Stimulated activated CD4-positive, alpha-beta T cell treated with anti-CD3 and anti-CD28 coated beads, Interleukin-1b, Interleukin-23, amount 100 ng/mL, for 48 hours (primary cell): ENCODE measurements around the gene PLXNA4.
A peak's percentile ranks its signal among the peaks of the same experiment; 100 is the strongest.

Source experiments
- DNase-seq: peaks from one replicate; pipeline ENCODE4 v3.0.0-alpha.2; 2020

PLXNA4 gene

DNA sequence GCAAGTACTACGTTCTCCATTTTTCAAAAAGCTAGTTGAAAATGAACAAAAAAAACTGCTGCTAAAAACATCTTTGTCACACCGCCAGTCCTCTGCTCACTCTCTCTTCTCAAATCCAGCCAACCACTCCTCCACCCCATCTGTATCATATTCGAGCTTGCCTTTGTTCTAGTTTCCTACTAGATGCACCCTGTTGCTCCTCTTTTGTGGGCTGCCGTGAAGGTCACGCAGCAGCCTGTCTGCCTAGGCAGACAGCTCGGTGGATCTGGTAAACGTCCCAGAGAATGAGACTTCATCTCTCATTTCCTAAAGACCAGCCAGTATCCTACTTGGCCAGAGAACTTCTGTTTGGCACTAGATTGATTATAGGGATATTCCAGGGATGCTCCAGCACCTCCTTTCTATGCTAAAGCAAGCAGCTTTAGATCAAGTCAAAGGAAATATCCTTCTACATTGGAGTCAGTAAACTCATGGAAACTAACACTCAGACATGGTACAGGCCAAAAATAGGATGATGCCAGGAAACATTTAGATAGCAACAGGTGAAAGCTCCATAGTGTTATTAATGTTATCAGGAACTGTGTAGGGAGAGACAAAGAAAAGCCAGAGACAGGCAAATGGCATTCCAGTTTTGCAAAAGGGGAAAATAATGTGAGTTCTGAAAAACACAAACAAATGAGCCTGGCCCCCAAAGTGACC, 8.7 kb upstream of the PLXNA4 start:
- no peak for DNase-seq

DNA sequence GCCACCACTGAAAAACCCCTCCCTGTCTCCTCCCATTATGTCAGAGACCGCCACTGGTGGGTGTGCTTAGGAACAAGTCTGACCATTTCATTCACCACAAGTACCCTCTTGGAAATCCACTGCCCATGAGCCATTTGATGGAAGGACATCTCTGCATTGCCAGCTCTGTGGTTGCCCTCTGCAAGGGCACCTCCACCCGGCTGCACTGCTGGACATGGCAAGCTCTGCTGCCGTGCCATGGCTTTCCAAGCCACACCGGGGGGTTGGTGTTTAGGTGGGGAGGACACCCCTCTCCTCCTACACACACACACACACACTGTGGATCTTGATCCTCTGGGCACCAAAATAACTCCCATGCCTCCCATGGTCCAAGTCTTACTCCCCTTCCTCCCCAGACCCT, 5.2 kb upstream of the PLXNA4 start:
- DNase-seq, result no peak

DNA sequence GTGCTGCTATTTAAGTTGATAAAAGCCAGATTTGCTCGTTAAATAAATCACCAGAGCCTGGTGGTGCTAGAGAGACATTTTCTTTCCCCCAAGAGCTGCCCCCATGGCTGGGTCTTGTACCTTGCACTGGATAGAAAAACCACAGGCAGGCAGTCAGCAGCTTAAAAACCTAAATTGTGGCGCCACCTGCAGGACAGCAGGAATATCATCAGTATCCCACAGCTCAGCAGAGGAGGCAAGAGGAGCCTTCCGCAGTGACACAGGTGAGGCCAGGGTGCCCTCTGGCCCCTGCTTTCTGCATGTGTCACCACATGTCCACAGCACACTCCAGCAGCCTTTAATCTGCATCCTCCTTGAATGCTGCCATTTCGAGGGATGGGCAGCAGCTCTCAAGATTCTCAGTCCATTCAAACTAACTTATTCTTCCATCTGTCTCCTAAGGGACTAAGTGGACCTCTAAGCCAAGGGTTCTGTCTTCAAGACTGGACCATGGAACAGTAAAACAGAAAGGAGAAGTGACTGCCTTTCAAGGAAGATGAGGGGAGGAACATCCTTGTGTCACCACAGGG, 4.5 kb upstream of the PLXNA4 start:
- DNase-seq, result peak; percentile 57

GRCh38 chr7:132580277-132580676, 4.0 kb upstream of the PLXNA4 start:
- no peak for DNase-seq

- no peak for DNase-seq
Observed at GRCh38 chr7:132579260-132579899, 3.1 kb upstream of the PLXNA4 start.

- DNase-seq, result no peak
Observed at GRCh38 chr7:132578826-132579225, 2.6 kb upstream of the PLXNA4 start.

GRCh38 chr7:132578050-132578370, 1.7 kb upstream of the PLXNA4 start:
- DNase-seq, result no peak

GRCh38 chr7:132577206-132578049, 1.2 kb upstream of the PLXNA4 start:
- no peak for DNase-seq

DNA sequence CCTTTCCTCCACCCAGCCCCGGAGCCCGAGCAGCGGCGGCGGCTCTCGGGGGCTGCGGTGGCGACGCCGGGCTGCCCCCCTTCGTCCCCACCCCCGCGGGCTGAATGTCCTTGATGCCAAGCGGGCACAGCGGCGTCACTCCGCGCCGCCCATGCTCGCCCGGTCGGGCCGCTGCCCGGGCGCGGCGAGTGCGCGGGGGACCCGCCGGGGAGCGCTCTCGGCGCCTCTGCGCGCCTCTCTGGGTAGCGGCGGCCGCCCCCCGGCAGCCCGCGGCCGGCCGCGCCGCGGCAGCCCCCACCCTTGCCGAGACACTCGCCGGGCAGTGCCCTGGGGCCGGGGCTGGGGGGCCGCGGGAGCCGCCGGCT, 433 bp upstream of the PLXNA4 start:
- no peak for DNase-seq

GRCh38 chr7:132575419-132575981, 770 bp downstream of the PLXNA4 start:
- no peak for DNase-seq

DNA sequence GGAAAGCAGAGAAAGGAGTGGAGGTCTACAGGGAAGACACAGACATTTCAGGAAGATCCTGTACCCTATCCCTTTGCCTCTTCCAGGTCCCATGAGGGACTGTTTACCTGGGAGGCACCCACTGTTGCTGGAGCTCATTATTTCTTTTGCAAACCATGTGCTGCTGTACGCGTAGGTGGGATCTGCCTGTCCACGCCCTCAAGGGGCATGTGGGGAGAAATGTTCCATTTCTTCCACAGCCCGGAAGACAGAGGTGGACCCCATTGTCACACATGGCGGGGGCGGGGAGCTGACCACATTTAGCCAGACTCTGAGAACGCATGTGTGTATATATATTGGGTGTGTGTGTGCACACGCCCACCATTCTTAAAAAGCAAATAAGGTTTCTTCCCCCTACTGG, 2.0 kb downstream of the PLXNA4 start:
- no peak for DNase-seq

DNA sequence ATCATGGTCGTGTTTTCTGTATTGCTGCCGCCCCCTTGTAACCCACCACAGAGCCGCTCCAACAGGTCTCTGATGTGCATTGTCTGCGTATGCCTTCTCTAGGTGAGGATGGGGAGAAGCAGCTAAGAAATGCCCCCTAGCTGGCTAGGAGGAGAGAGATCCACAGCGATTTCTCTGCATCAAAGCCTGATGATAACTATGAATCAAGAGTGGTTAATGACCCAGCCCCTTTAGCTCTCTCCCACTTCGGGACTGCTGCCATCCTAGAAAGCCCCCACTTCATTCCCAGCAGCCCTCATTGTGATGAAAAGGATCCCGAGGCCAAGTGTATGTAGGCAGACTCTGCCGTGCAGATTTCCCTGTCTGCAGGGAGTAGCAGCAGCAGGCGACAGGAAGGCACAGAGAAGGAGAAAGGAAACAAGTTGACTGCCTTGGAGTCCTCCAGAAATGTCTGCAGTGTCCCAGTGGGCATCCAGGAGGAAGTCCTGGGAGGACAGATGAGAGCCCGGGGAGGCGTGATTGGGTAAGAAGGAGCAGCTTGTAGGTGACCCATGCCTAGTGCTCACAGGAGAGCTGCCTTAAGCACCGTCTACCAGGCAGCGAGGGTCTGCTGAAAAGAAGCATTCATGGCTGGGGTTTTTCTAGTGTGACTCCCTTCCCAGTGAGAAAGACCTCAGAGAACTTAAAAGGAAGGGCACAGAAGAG, 2.9 kb downstream of the PLXNA4 start:
- DNase-seq, result no peak

DNA sequence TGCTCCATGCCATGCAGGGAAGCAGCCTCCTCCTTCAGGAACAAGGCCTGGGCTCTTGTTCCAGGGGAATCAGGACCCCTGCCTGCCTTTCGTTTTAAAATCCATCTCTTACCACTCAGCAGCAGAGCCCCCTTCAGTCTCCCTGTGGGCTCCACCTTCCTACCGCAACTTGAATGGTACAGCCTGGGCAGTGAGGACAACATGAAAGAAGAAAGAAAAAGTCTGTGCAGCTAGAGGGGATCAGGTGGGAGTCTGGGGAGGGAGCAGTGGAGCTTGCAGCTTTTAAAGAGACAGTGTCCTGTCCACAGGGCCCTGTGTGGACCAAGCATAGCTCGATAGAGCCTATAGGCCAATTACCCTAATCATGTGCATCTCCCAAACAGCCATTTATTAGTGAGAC, 3.7 kb downstream of the PLXNA4 start:
- DNase-seq, result no peak

DNA sequence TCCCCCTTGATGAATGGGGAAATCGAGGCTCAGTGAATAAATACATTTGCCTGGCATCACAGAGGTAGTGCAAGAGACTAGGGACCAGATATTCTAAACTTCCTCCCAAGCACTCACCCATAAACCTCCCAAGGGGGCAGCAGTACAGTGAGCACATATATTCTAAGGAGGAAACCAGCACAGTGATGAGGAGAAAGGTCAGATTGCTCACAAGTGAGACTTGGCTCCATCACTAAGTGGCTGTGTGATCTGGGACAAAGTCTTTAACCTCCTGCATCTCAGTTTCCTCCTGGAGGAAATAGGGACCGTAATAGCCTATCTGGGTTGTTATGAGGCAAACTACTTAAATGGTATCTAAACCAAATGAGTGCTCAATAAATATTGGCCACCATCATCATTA, 4.3 kb downstream of the PLXNA4 start:
- DNase-seq, result no peak

- no peak for DNase-seq
Observed at GRCh38 chr7:132569884-132570614, 6.2 kb downstream of the PLXNA4 start.

DNA sequence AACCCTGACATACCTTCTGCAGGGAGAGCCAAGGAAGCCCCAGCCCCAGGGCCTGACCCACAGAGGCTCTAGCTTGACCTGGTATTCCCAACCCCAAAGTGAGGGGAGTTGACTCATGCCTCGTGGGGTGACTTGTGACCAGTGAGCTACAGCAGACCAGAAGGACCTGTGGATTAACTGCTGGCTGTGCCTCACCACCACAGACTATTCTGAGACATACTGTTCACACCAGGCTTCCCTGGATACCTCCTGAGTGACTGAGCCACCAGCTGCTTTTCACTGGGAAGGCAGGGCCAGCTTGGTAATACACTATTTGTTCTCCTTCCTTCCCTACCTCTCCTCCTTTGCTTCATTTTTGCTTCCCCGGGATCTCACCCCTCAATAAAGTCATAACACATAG, 7.3 kb downstream of the PLXNA4 start:
- DNase-seq, result no peak

DNA sequence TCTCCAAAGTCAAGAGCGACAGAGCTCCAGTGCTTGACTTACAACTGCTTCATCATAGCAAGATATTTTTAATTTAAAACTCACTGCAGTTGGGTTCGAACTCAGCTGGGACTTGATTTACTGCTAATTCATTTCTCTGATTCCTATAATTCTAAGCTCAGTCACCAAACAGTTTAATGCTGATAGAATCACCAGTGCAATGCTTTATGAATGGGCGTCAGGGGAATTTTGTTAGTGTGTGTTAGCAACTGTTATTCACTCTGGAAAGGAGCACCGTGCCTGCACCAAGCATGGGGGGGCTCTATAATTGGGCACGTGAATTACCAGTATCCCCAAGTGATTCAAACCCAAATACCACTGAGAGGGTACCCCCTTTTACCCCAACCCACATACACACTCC, 10.4 kb downstream of the PLXNA4 start:
- no peak for DNase-seq

GRCh38 chr7:132565441-132565840, 10.8 kb downstream of the PLXNA4 start:
- no peak for DNase-seq

DNA sequence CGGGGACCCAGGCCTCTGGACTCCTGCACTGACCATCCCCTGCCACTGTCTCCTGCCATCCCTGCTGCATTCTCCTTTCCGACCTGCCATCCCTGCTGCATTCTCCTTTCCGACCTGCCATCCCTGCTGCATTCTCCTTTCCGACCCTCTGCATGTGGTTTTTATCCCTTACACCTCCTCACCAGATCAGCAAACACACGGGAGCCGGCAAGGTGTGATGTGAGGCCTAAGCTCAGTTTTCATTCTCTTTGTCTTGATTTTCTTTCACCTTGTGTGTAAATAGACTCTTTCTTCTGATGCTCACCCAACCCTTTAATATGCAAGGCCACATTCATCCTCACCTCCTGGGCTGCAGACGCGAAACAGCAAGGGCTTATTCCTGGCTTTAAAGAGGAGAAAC, 11.4 kb downstream of the PLXNA4 start:
- no peak for DNase-seq

DNA sequence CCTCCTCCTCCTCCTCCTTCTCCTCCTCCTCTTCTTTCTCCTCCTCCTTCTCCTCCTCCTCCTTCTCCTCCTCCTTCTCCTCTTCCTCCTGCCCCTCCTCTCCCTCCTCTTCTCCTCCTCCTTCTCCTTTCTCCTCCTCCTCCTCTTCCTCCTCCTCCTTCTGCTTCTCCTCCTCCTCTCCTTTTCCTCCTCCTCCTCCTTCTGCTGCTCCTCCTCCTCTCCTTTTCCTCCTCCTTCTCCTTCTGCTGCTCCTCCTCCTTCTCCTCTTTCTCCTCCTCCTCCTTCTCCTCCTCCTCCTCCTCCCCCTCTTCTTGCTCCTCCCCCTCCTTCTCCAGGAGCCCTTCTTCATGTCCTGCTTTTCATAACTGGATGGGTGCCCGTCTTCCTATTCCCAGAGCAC, 12.2 kb downstream of the PLXNA4 start:
- DNase-seq, result no peak

DNA sequence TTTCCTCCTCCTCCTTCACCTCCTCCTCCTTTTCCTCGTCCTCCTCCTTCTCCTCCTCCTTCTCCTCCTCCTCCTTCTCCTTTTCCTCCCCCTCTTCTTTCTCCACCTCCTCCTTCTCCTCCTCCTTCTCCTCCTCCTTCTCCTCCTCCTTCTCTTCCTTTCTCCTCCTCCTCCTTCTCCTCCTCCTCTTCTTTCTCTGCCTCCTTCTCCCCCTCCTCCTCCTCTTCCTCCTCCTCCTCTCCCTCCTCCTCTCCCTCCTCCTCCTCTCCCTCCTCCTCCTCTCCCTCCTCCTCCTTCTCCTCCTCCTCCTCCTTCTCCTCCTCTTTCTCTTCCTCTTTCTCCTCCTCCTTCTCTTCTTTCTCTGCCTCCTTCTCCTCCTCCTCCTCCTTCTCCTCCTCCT, 13.6 kb downstream of the PLXNA4 start:
- DNase-seq, result no peak

DNA sequence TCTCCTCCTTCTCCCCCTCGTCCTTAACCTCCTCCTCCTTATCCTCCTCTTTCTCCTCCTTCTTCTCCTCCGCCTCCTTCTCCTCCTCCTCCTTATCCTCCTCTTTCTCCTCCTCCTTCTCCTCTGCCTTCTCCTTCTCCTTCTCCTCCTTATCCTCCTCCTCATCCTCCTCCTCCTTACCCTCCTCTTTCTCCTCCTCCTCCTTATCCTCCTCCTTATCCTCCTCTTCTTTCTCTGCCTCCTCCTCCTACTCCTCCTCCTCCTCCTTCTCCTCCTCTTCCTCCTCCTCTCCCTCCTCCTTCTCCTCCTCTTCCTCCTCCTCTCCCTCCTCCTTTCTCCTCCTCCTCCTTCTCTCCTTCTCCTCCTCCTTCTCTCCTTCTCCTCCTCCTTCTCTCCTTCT, 14.5 kb downstream of the PLXNA4 start:
- no peak for DNase-seq
